A549 (cell line): Measurements from ENCODE around the gene LRIG1. TPM values are rescaled to one million over a fixed set of nuclear protein-coding genes. Genes with fewer than 3 reads are reported as not detected.

Experiments used
- ATAC-seq, 2 experiments: fragments of 200-7000 bp in 1 of 2; fragments of >200 bp in 1 of 2; cut with Nextera tagmentation in 1 of 2; cut with Tn5 transposase in 1 of 2; 3 replicates each; pipeline versions ENCODE4 v1.8.0 to v1.9.1; 2018 to 2020; ENCODE audit warnings: mild to moderate bottlenecking in 1 of 2, moderate library complexity in 1 of 2
- CTCF ChIA-PET: fragments of 300-600 bp; sonication (Branson Sonifier 250); formaldehyde crosslinking; extraction: SDS; loops from one replicate; lab custom pipeline; 2021; ENCODE audit warnings: antibody characterized with exemption, inconsistent platforms; lab: Yijun Ruan, JAX
- POLR2A ChIA-PET: fragments of 350-600 bp; formaldehyde crosslinking; extraction: SDS; loops from one replicate; lab custom pipeline; 2021; ENCODE audit warnings: antibody characterized with exemption, inconsistent platforms; lab: Yijun Ruan, JAX
- DNase-seq, 2 experiments: peaks; one replicate each; pipeline versions ENCODE4 v3.0.0 to v3.0.0-alpha.2; 2011 to 2016; ENCODE audit warnings: low read depth in 1 of 2, low spot score in 1 of 2
- FAIRE-seq: peaks from 2 replicates; lab custom pipeline; 2011; peaks lifted over from hg19 to GRCh38; lab: Jason Lieb, UNC
- H3K27ac ChIP-seq, 2 experiments: fragments of >200 bp; sonication (Bioruptor Twin); formaldehyde crosslinking; 3 replicates each; pipeline ENCODE4 v1.5.1; 2016 to 2017
- H3K4me1 ChIP-seq: fragments of >200 bp; sonication (Bioruptor Twin); formaldehyde crosslinking; 3 replicates; pipeline ENCODE4 v1.6.1; 2016
- H3K4me2 ChIP-seq: fragments of >200 bp; sonication (Bioruptor Twin); formaldehyde crosslinking; 3 replicates; pipeline ENCODE4 v1.6.1; 2016
- H3K4me3 ChIP-seq: fragments of >200 bp; sonication (Bioruptor Twin); formaldehyde crosslinking; 3 replicates; pipeline ENCODE4 v1.5.1; 2016
- H3K9me3 ChIP-seq: fragments of >200 bp; sonication (Bioruptor Twin); formaldehyde crosslinking; 3 replicates; pipeline ENCODE4 v1.6.1; 2016
- CBX8 ChIP-seq: fragments of 200-600 bp; sonication (generic); IDR thresholded peaks from 2 replicates; pipeline ENCODE4 v1.6.1; 2016
- CEBPB ChIP-seq, 2 experiments: fragments of >200 bp in 1 of 2; sonication (Bioruptor Twin) in 1 of 2; formaldehyde crosslinking in 1 of 2; IDR thresholded peaks; 2 replicates each; pipeline ENCODE4 v1.6.1; 2012 to 2016
- CHD2 ChIP-seq: fragments of 150-350 bp; IDR thresholded peaks from 2 replicates; pipeline ENCODE4 v1.6.1; 2014; ENCODE audit warnings: low read length; ENCODE audit not compliant: partially characterized antibody
- FOSL2 ChIP-seq, 2 experiments: fragments of 450-650 bp in 1 of 2; fragments of >200 bp in 1 of 2; sonication (Bioruptor Twin) in 1 of 2; formaldehyde crosslinking; IDR thresholded peaks; 2 replicates each; pipeline versions ENCODE4 v1.5.0 to v1.6.1; 2016 to 2020; ENCODE audit warnings: mild to moderate bottlenecking in 1 of 2, moderate library complexity in 1 of 2
- GATA3 ChIP-seq: IDR thresholded peaks from 2 replicates; pipeline ENCODE4 v1.6.1; 2012; ENCODE audit warnings: borderline replicate concordance
- HEYL ChIP-seq: fragments of 250-450 bp; sonication (Bioruptor Pico); IDR thresholded peaks from 2 replicates; pipeline ENCODE4 v1.8.0; 2021; ENCODE audit warnings: mild to moderate bottlenecking, moderate library complexity
- HOXB13 ChIP-seq: fragments of 250-450 bp; sonication (Bioruptor Pico); IDR thresholded peaks from 2 replicates; pipeline ENCODE4 v1.5.0; 2020; ENCODE audit warnings: low read depth, mild to moderate bottlenecking, moderate library complexity
- KDM1A ChIP-seq: fragments of 200-600 bp; sonication (generic); IDR thresholded peaks from 2 replicates; pipeline ENCODE4 v1.6.1; 2016; ENCODE audit warnings: low read depth, mild to moderate bottlenecking
- MAFK ChIP-seq: fragments of 450-650 bp; IDR thresholded peaks from 2 replicates; pipeline ENCODE4 v1.6.1; 2014; ENCODE audit not compliant: partially characterized antibody
- MAZ ChIP-seq: fragments of 150-350 bp; IDR thresholded peaks from 2 replicates; pipeline ENCODE4 v1.6.1; 2014; ENCODE audit warnings: antibody characterized with exemption, low read depth, low read length, borderline replicate concordance
- MYC ChIP-seq: IDR thresholded peaks from 2 replicates; pipeline ENCODE4 v1.6.1; 2012; ENCODE audit warnings: mild to moderate bottlenecking, inconsistent platforms, low read length, improper control_type of control experiment, borderline replicate concordance
- POLR2A ChIP-seq: IDR thresholded peaks from 2 replicates; pipeline ENCODE4 v1.6.1; 2012; ENCODE audit warnings: mild to moderate bottlenecking, low read length
- RAD21 ChIP-seq, 2 experiments: fragments of >200 bp in 1 of 2; sonication (Bioruptor Twin) in 1 of 2; formaldehyde crosslinking in 1 of 2; IDR thresholded peaks in 1 of 2; conservative IDR thresholded peaks in 1 of 2; 2 replicates in 1 of 2; 3 replicates in 1 of 2; pipeline ENCODE4 v1.6.1; 2012 to 2018; ENCODE audit warnings: inconsistent platforms in 1 of 2
- RCOR1 ChIP-seq: fragments of 150-350 bp; IDR thresholded peaks from 2 replicates; pipeline ENCODE4 v1.6.1; 2014; ENCODE audit warnings: antibody characterized with exemption, low read length, low read depth
- SMC3 ChIP-seq: fragments of >200 bp; sonication (Bioruptor Twin); formaldehyde crosslinking; IDR thresholded peaks from 3 replicates; pipeline ENCODE4 v1.6.1; 2018; ENCODE audit warnings: inconsistent platforms
- TP53 ChIP-seq: fragments of 250-450 bp; sonication (Bioruptor Pico); IDR thresholded peaks from 2 replicates; pipeline ENCODE4 v1.5.0; 2021; ENCODE audit warnings: mild to moderate bottlenecking, moderate library complexity
- WGBS: methylation state at CpG from one replicate; pipeline ENCODE4 v1.1.6; 2017; ENCODE audit errors: missing lambda C conversion rate; 5-methylcytosine and 5-hydroxymethylcytosine counted together
- polyA plus RNA-seq, 4 experiments: library from polyadenylated mRNA; depleted of rRNA in 3 of 4; stranded (reverse); fragments of >200 nt; fragmentation: RNase III in 1 of 4; extraction: RNeasy Plus Mini Kit Qiagen cat#74134 plus additional on column Dnase treatment in 1 of 4; gene quantifications; 2 replicates in 3 of 4; 3 replicates in 1 of 4; pipeline ENCODE4 v1.2.3, GENCODE V29; 2011 to 2017
- TF ChIP-seq, protein P1 (sequence below): fragments of >200 bp; sonication (Bioruptor Twin); formaldehyde crosslinking; IDR thresholded peaks from 2 replicates; pipeline ENCODE4 v1.6.1; 2016
- TF ChIP-seq, protein P2 (sequence below): fragments of 150-350 bp; IDR thresholded peaks from 2 replicates; pipeline ENCODE4 v1.6.1; 2014; ENCODE audit warnings: low read depth, mild to moderate bottlenecking, low read length
- TF ChIP-seq, protein P3 (sequence below): fragments of 450-650 bp; IDR thresholded peaks from 2 replicates; pipeline ENCODE4 v1.6.1; 2014; ENCODE audit warnings: antibody characterized with exemption

The LRIG1 gene
- polyA plus RNA-seq, 2 of the 4 experiments (the other 2 are of a cell fraction): 1.8 to 6.2 TPM

DNA sequence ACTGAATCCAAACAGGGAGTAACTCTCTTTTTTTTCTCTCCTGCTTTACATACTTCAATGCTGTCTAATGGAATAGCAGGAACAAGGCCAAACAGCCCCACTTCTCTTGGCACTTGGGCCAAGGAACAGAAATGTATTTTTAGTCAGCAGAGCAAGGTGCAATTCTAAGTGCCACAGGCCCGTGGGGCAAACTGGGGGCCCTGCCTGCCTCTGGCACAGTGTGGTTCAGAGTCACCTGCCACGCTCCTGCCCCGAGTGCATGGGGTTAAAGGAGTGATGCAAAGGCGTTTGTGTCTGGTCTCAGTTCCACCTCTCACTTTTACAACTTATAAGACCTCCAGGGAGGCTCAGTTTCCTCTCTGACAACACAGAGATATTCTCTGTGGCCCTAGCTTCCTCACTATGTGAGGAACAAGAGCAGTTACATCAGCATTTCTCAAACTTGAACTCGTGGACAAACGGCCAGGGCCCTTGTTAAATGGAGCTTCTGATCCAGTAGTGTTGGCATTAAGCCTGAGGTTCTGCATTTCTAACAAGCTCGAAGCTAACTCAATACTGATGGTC, 51.3 kb downstream of the LRIG1 start:
- TF ChIP-seq, protein P1, sequence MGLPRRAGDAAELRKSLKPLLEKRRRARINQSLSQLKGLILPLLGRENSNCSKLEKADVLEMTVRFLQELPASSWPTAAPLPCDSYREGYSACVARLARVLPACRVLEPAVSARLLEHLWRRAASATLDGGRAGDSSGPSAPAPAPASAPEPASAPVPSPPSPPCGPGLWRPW: no peak
- no peak for TF ChIP-seq RAD21 (conservative IDR thresholded peaks at IDR 0.05 in 1 of 2, IDR thresholded peaks at IDR 0.05 in 1 of 2)
- no peak for TF ChIP-seq HOXB13 (CRISPR knock-in tag)
- TF ChIP-seq GATA3: no peak
- no peak for TF ChIP-seq CEBPB (IDR thresholded peaks at IDR 0.05)
- no peak for TF ChIP-seq FOSL2 (IDR thresholded peaks at IDR 0.05)
- no peak for TF ChIP-seq FOSL2 (CRISPR knock-in tag; IDR thresholded peaks at IDR 0.05)
- TF ChIP-seq TP53: no peak
- Histone ChIP-seq H3K4me1 (no peaks in the 10 kb centered on the region), H3K9me3 (no peaks in the 10 kb centered on the region), H3K4me3 (no peak overlapping the region), H3K4me2 (no peak overlapping the region), H3K27ac (no peak overlapping the region)
- no peak for ATAC-seq
- ChIA-PET CTCF (interaction anchor here (1.2 kb wide), 1 partner anchor 42 kb away, joined by 3 read pairs; no protein-coding TSS in a partner anchor), POLR2A (no interaction called here)
- no peak for FAIRE-seq
- 53% methylated on average over 5 of the region's 7 CpGs for whole genome bisulfite sequencing
- DNase-seq: no peak

GRCh38 chr3:66444146-66444644, 56.6 kb downstream of the LRIG1 start:
- H3K4me2 ChIP-seq: no peak overlapping the region
- H3K27ac ChIP-seq: no peak overlapping the region
- ChIA-PET POLR2A (no interaction called here), CTCF (no interaction called here)
- DNase-seq (no peak), FAIRE-seq (no peak), ATAC-seq (no peak)
- no peak overlapping the region for H3K4me3 ChIP-seq
- TF ChIP-seq MAFK (no peak), HEYL (CRISPR knock-in tag) (no peak), FOSL2 (IDR thresholded peaks at IDR 0.05) (no peak), FOSL2 (CRISPR knock-in tag; IDR thresholded peaks at IDR 0.05) (no peak), CEBPB (IDR thresholded peaks at IDR 0.05) (no peak)
- 0 out of 3 replicates have a peak, but pooled peaks cover 3% of the 10 kb centered on the region for H3K4me1 ChIP-seq
- 95% methylated on average over 5 of the region's 7 CpGs for WGBS
- H3K9me3 ChIP-seq: no peaks in the 10 kb centered on the region

DNA sequence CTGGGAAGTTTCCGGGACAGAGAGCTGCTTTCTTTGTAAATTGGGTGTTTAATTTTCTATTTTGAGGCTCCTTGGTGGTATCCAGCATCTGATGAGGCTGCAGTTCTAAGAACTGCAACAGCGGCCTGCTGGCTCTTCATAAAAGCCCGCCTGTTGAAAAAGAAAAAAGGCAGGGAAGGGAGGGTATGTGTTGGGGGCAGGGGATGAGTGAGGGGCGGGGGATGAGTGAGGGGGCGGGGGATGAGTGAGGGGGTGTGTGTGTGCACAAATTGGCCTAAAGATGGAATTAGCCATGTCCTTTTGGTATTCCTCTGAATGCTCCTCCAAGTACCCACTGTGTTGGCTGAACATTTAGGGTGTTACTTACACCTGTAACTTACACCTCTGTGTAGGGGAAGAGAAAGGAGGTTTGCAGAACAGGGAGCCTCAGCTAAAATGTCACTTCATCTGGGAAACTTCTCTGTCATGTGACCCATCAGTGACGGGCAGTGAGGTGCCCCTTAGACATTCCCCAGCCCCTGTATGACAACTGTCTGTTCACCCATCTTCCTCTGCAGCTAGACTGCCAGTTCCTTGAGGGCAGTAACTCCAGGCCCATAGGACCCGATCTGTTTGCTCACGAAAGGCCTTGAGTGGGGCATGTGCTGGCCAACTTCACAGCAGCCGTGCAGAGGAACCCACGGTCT, 57.6 kb downstream of the LRIG1 start:
- FAIRE-seq (no peak), ATAC-seq (no peak), DNase-seq (no peak)
- no peaks in the 10 kb centered on the region for H3K9me3 ChIP-seq
- no peak overlapping the region for H3K4me2 ChIP-seq
- H3K27ac ChIP-seq: no peak overlapping the region
- TF ChIP-seq HOXB13 (CRISPR knock-in tag) (no peak), CBX8 (no peak), MAZ (no peak), RCOR1 (no peak), SMC3 (no peak), POLR2A (no peak), RAD21 (conservative IDR thresholded peaks at IDR 0.05 in 1 of 2, IDR thresholded peaks at IDR 0.05 in 1 of 2) (no peak), KDM1A (no peak), CHD2 (no peak), MYC (no peak)
- TF ChIP-seq, protein P2, sequence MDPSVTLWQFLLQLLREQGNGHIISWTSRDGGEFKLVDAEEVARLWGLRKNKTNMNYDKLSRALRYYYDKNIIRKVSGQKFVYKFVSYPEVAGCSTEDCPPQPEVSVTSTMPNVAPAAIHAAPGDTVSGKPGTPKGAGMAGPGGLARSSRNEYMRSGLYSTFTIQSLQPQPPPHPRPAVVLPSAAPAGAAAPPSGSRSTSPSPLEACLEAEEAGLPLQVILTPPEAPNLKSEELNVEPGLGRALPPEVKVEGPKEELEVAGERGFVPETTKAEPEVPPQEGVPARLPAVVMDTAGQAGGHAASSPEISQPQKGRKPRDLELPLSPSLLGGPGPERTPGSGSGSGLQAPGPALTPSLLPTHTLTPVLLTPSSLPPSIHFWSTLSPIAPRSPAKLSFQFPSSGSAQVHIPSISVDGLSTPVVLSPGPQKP: no peak
- TF ChIP-seq, protein P3, sequence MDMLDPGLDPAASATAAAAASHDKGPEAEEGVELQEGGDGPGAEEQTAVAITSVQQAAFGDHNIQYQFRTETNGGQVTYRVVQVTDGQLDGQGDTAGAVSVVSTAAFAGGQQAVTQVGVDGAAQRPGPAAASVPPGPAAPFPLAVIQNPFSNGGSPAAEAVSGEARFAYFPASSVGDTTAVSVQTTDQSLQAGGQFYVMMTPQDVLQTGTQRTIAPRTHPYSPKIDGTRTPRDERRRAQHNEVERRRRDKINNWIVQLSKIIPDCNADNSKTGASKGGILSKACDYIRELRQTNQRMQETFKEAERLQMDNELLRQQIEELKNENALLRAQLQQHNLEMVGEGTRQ: no peak
- no peak overlapping the region for H3K4me3 ChIP-seq
- 0 out of 3 replicates have a peak, but pooled peaks cover 3% of the 10 kb centered on the region for H3K4me1 ChIP-seq
- ChIA-PET CTCF (interaction anchor here (1.0 kb wide), 1 partner anchor 35 kb away, joined by 4 read pairs; no protein-coding TSS in a partner anchor), POLR2A (no interaction called here)
- 92% methylated on average over 8 of the region's 10 CpGs for WGBS
